ENCODE results near the gene ATXN7.

The ATXN7 gene

GRCh38 chr3:63995086-63995485 lies 131.4 kb downstream of the ATXN7 start:
- no peak overlapping the region for H3K4me3 ChIP-seq (ENCODE audit: low read depth, low read length)
- DNase-seq (ENCODE audit: low read depth) = no peak
- no peak for TF ChIP-seq CTCF (IDR thresholded peaks at IDR 0.05; ENCODE audit: control insufficient read depth, extremely low read depth, insufficient read depth)

GRCh38 chr3:63998852-63999754 lies 135.4 kb downstream of the ATXN7 start:
- no peak for TF ChIP-seq CTCF (IDR thresholded peaks at IDR 0.05; ENCODE audit: control insufficient read depth, extremely low read depth, insufficient read depth)
- no peak overlapping the region for H3K4me3 ChIP-seq (ENCODE audit: low read depth, low read length)
- DNase-seq (ENCODE audit: low read depth) = no peak

GRCh38 chr3:64000453-64001055 lies 136.9 kb downstream of the ATXN7 start:
- no peak overlapping the region for H3K4me3 ChIP-seq (ENCODE audit: low read depth, low read length)
- no peak for TF ChIP-seq CTCF (IDR thresholded peaks at IDR 0.05; ENCODE audit: control insufficient read depth, extremely low read depth, insufficient read depth)
- no peak for DNase-seq (ENCODE audit: low read depth)

GRCh38 chr3:64002233-64002632 lies 138.6 kb downstream of the ATXN7 start:
- no peak overlapping the region for H3K4me3 ChIP-seq (ENCODE audit: low read depth, low read length)
- DNase-seq (ENCODE audit: low read depth) = no peak
- no peak for TF ChIP-seq CTCF (IDR thresholded peaks at IDR 0.05; ENCODE audit: control insufficient read depth, extremely low read depth, insufficient read depth)

- no peak for DNase-seq (ENCODE audit: low read depth)
- no peak overlapping the region for H3K4me3 ChIP-seq (ENCODE audit: low read depth, low read length)
- no peak for TF ChIP-seq CTCF (IDR thresholded peaks at IDR 0.05; ENCODE audit: control insufficient read depth, extremely low read depth, insufficient read depth)
Observed at GRCh38 chr3:64003589-64003988, 139.9 kb downstream of the ATXN7 start.

GRCh38 chr3:64008017-64008416 lies 144.3 kb downstream of the ATXN7 start:
- H3K4me3 ChIP-seq (ENCODE audit: low read depth, low read length) = no peak overlapping the region
- no peak for DNase-seq (ENCODE audit: low read depth)
- no peak for TF ChIP-seq CTCF (IDR thresholded peaks at IDR 0.05; ENCODE audit: control insufficient read depth, extremely low read depth, insufficient read depth)

Data from LNCaP clone FGC (cell line).